ENCODE results near the gene NBAS. TPM values are rescaled to one million over a fixed set of nuclear protein-coding genes. Genes with fewer than 3 reads are reported as not detected.
"Not testable (repeated sequence)": the region's sequence is repeated elsewhere in the genome, so short reads cannot be mapped to it uniquely, and the experiment has no call there.

NBAS gene
- polyA plus RNA-seq, 1 donor (not counting 4 experiments of a cell fraction or from before 2014, with no cell fraction given): 27.9 TPM

DNA sequence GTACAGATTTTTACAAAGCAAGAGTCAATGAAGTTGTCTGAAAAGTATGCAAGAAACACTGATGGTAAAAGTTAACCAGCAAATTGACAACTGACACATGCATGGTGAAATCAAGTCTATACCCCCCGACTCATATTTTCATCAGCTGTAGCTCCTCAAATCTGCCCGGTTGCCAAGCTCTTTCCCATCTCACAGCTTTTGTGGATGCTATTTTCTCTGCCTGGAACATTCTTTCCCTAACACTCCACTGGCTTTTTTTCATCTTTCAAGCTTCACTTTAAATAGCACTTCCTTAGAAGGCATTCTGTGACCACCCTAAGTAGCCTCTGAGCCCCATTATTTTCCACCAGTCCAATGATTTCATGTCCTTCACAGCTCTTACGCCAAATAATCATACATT lies 18.1 kb downstream of the NBAS start:
- peaks cover 7% of the 10 kb centered on the region for H3K4me1 ChIP-seq (ENCODE audit: control insufficient read depth, extremely low read depth, insufficient read depth, low read length)
- no peak overlapping the region for H3K27ac ChIP-seq (ENCODE audit: control insufficient read depth, insufficient read depth, low read length)
- DNase-seq (ENCODE audit: low read depth, low spot score) (no peak), FAIRE-seq (no peak)
- no peak overlapping the region for H3K4me3 ChIP-seq (ENCODE audit: control insufficient read depth in 2 of 3, extremely low read depth in 1 of 3, insufficient read depth in 2 of 3, low read depth in 1 of 3, low read length in 3 of 3)
- no peaks in the 10 kb centered on the region for H3K9me1 ChIP-seq (ENCODE audit: control insufficient read depth, extremely low read depth, insufficient read depth, low read length)
- H3K9me3 ChIP-seq (ENCODE audit: control insufficient read depth, low read depth, low read length): no peaks in the 10 kb centered on the region
- H3K27me3 ChIP-seq (ENCODE audit: control insufficient read depth, extremely low read depth, insufficient read depth, low read length): no peaks in the 10 kb centered on the region
- dilution Hi-C loops (cut with MboI; ENCODE audit: extremely low pct_ligation_motif_present, low sequenced_read_pairs): no loop called here
- H3K9ac ChIP-seq (ENCODE audit: control insufficient read depth, extremely low read depth, insufficient read depth, low read length): no peak overlapping the region
- peaks cover 0 to 2% of the 10 kb centered on the region in 2 experiments for H3K36me3 ChIP-seq (ENCODE audit: control insufficient read depth in 2 of 2, extremely low read depth in 1 of 2, insufficient read depth in 2 of 2, low read length in 2 of 2)
- H3K4me2 ChIP-seq (ENCODE audit: control insufficient read depth, extremely low read depth, insufficient read depth, low read depth, low read length): no peak overlapping the region
- no peak overlapping the region for H2AFZ ChIP-seq (ENCODE audit: control insufficient read depth, low read length)
- TF ChIP-seq EZH2 (IDR thresholded peaks at IDR 0.05; ENCODE audit: low read length): no peak
- TF ChIP-seq, protein P1, sequence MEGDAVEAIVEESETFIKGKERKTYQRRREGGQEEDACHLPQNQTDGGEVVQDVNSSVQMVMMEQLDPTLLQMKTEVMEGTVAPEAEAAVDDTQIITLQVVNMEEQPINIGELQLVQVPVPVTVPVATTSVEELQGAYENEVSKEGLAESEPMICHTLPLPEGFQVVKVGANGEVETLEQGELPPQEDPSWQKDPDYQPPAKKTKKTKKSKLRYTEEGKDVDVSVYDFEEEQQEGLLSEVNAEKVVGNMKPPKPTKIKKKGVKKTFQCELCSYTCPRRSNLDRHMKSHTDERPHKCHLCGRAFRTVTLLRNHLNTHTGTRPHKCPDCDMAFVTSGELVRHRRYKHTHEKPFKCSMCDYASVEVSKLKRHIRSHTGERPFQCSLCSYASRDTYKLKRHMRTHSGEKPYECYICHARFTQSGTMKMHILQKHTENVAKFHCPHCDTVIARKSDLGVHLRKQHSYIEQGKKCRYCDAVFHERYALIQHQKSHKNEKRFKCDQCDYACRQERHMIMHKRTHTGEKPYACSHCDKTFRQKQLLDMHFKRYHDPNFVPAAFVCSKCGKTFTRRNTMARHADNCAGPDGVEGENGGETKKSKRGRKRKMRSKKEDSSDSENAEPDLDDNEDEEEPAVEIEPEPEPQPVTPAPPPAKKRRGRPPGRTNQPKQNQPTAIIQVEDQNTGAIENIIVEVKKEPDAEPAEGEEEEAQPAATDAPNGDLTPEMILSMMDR (optimal IDR thresholded peaks at IDR 0.05 in 1 of 3, IDR thresholded peaks at IDR 0.05 in 1 of 3, conservative IDR thresholded peaks at IDR 0.05 in 1 of 3; ENCODE audit: extremely low read depth in 1 of 3, insufficient read depth in 2 of 3, low read length in 3 of 3): no peak
- no peaks in the 10 kb centered on the region for H4K20me1 ChIP-seq (ENCODE audit: control insufficient read depth, extremely low read depth, insufficient read depth, low read length)
- no peaks in the 10 kb centered on the region for H3K79me2 ChIP-seq (ENCODE audit: control insufficient read depth, insufficient read depth, low read length)

DNA sequence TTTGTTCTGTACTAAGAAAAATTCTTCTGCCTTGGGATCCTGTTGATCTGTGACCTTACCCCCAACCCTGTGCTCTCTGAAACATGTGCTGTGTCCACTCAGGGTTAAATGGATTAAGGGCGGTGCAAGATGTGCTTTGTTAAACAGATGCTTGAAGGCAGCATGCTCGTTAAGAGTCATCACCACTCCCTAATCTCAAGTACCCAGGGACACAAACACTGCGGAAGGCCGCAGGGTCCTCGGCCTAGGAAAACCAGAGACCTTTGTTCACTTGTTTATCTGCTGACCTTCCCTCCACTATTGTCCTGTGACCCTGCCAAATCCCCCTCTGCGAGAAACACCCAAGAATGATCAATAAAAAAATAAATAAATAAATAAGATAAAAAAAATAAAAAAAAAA lies 18.9 kb downstream of the NBAS start:
- H3K4me2 ChIP-seq (ENCODE audit: control insufficient read depth, extremely low read depth, insufficient read depth, low read depth, low read length); DNase-seq (ENCODE audit: low read depth, low spot score); H3K4me3 ChIP-seq (ENCODE audit: control insufficient read depth in 2 of 3, extremely low read depth in 1 of 3, insufficient read depth in 2 of 3, low read depth in 1 of 3, low read length in 3 of 3); H4K20me1 ChIP-seq (ENCODE audit: control insufficient read depth, extremely low read depth, insufficient read depth, low read length); H2AFZ ChIP-seq (ENCODE audit: control insufficient read depth, low read length); H3K36me3 ChIP-seq (ENCODE audit: control insufficient read depth in 2 of 2, extremely low read depth in 1 of 2, insufficient read depth in 2 of 2, low read length in 2 of 2); H3K9ac ChIP-seq (ENCODE audit: control insufficient read depth, extremely low read depth, insufficient read depth, low read length); H3K27ac ChIP-seq (ENCODE audit: control insufficient read depth, insufficient read depth, low read length); H3K79me2 ChIP-seq (ENCODE audit: control insufficient read depth, insufficient read depth, low read length); H3K9me3 ChIP-seq (ENCODE audit: control insufficient read depth, low read depth, low read length); FAIRE-seq; H3K4me1 ChIP-seq (ENCODE audit: control insufficient read depth, extremely low read depth, insufficient read depth, low read length); dilution Hi-C loops (cut with MboI; ENCODE audit: extremely low pct_ligation_motif_present, low sequenced_read_pairs); H3K9me1 ChIP-seq (ENCODE audit: control insufficient read depth, extremely low read depth, insufficient read depth, low read length); H3K27me3 ChIP-seq (ENCODE audit: control insufficient read depth, extremely low read depth, insufficient read depth, low read length): not testable (repeated sequence)

DNA sequence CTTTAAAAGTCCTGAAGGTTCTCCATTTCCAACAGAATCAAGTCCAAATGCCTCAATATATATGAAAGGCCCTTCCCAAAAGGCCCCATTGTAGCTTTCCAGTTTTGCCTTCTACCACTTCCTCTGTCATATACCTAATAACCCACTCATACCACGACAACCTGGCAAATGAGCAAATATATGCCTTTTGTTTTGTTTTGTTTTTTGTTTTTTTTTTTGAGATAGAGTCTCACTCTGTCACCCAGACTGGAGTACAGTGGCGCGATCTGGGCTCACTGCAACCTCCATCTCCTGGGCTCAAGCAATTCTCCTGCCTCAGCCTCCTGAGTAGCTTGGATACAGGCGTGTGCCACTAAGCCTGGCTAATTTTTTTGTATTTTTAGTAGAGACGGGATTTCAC lies 20.6 kb downstream of the NBAS start:
- dilution Hi-C loops (cut with MboI; ENCODE audit: extremely low pct_ligation_motif_present, low sequenced_read_pairs); H3K9me1 ChIP-seq (ENCODE audit: control insufficient read depth, extremely low read depth, insufficient read depth, low read length); H3K4me3 ChIP-seq (ENCODE audit: control insufficient read depth in 2 of 3, extremely low read depth in 1 of 3, insufficient read depth in 2 of 3, low read depth in 1 of 3, low read length in 3 of 3); H3K9me3 ChIP-seq (ENCODE audit: control insufficient read depth, low read depth, low read length); H4K20me1 ChIP-seq (ENCODE audit: control insufficient read depth, extremely low read depth, insufficient read depth, low read length); H3K79me2 ChIP-seq (ENCODE audit: control insufficient read depth, insufficient read depth, low read length); H2AFZ ChIP-seq (ENCODE audit: control insufficient read depth, low read length); H3K27ac ChIP-seq (ENCODE audit: control insufficient read depth, insufficient read depth, low read length); H3K4me2 ChIP-seq (ENCODE audit: control insufficient read depth, extremely low read depth, insufficient read depth, low read depth, low read length); H3K36me3 ChIP-seq (ENCODE audit: control insufficient read depth in 2 of 2, extremely low read depth in 1 of 2, insufficient read depth in 2 of 2, low read length in 2 of 2); FAIRE-seq; H3K27me3 ChIP-seq (ENCODE audit: control insufficient read depth, extremely low read depth, insufficient read depth, low read length); H3K9ac ChIP-seq (ENCODE audit: control insufficient read depth, extremely low read depth, insufficient read depth, low read length); DNase-seq (ENCODE audit: low read depth, low spot score); H3K4me1 ChIP-seq (ENCODE audit: control insufficient read depth, extremely low read depth, insufficient read depth, low read length): not testable (repeated sequence)

Data from keratinocyte (primary cell).